Activated CD4-positive, alpha-beta T cell treated with anti-CD3 and anti-CD28 coated beads, Interleukin-2, amount 10 ng/mL, durations not matched to agents 24 days and 14 days (primary cell): ENCODE results near the gene PRR36. TPM values are rescaled to one million over a fixed set of nuclear protein-coding genes. Genes with fewer than 3 reads are reported as not detected.
"Not testable (repeated sequence)": the region's sequence is repeated elsewhere in the genome, so short reads cannot be mapped to it uniquely, and the experiment has no call there.

Source experiments
- DNase-seq: peaks from one replicate; pipeline ENCODE4 v3.0.0; 2022
- H3K27ac Mint-ChIP-seq: one replicate; pipeline ENCODE4 v1.8.0; 2022; ENCODE audit warnings: mild to moderate bottlenecking, mixed read lengths
- H3K27me3 Mint-ChIP-seq: one replicate; pipeline ENCODE4 v1.8.0; 2022; ENCODE audit warnings: mixed read lengths
- H3K36me3 Mint-ChIP-seq: one replicate; pipeline ENCODE4 v1.8.0; 2022; ENCODE audit warnings: low read depth, mild to moderate bottlenecking, mixed read lengths
- H3K4me1 Mint-ChIP-seq: one replicate; pipeline ENCODE4 v1.8.0; 2021; ENCODE audit warnings: mixed read lengths
- H3K4me3 Mint-ChIP-seq: one replicate; pipeline ENCODE4 v1.8.0; 2022; ENCODE audit warnings: mild to moderate bottlenecking, moderate library complexity, mixed read lengths
- H3K9me3 Mint-ChIP-seq: one replicate; pipeline ENCODE4 v1.8.0; 2021; ENCODE audit warnings: mixed read lengths
- intact Hi-C: fragments of 100-400 bp; cut with micrococcal nuclease; formaldehyde crosslinking; loops from one replicate; pipeline ENCODE4 v1.15.1; 2023
- total RNA-seq: library from RNA; stranded (reverse); gene quantifications from 2 replicates; pipeline ENCODE4 v1.2.3, GENCODE V29; 2022

PRR36 gene
- total RNA-seq: 0.21 TPM in 2 replicates

- intact Hi-C loops: no loop called here
- DNase-seq: no peak
- Mint-ChIP-seq H3K27ac (no peak within 1 kb of the TSS), H3K9me3 (peaks cover 9% of the 10 kb centered on the region), H3K4me3 (peak within 1 kb of the TSS; percentile 66), H3K27me3 (peaks cover 40% of the 10 kb centered on the region), H3K36me3 (no peaks in the 10 kb centered on the region), H3K4me1 (peaks cover 19% of the 10 kb centered on the region)
These were observed at the start of gene PRR36 for GRCh38 chr19:7874076-7874896. Gene PRR36 (minus strand): TSS chr19:7874390. CDS start chr19:7873689, 701 bp downstream.

GRCh38 chr19:7923295-7924191, 49.4 kb upstream of the PRR36 start:
- no peak for DNase-seq
- Mint-ChIP-seq H3K4me3 (peak overlapping the region; percentile 6), H3K9me3 (no peaks in the 10 kb centered on the region), H3K4me1 (peaks cover 28% of the 10 kb centered on the region), H3K27me3 (peaks cover 9% of the 10 kb centered on the region), H3K36me3 (peaks cover 17% of the 10 kb centered on the region), H3K27ac (peak overlapping the region; percentile 32)
- intact Hi-C loops: no loop called here

- Mint-ChIP-seq H3K4me3 (no peak overlapping the region), H3K27me3 (peaks cover 15% of the 10 kb centered on the region), H3K9me3 (no peaks in the 10 kb centered on the region), H3K4me1 (peaks cover 30% of the 10 kb centered on the region), H3K27ac (peak overlapping the region; percentile 32), H3K36me3 (peaks cover 15% of the 10 kb centered on the region)
- intact Hi-C loops: no loop called here
- DNase-seq: no peak
These were observed 48.6 kb upstream of the PRR36 start for GRCh38 chr19:7922836-7923195.

- intact Hi-C loops: loop anchor here (1.0 to 2.0 kb wide), 2 partner anchors 69 to 1897 kb away; partner anchors contain the start of gene FBXL12
- Mint-ChIP-seq H3K9me3 (no peaks in the 10 kb centered on the region), H3K4me3 (peak overlapping the region; percentile 52), H3K27me3 (peaks cover 15% of the 10 kb centered on the region), H3K27ac (no peak overlapping the region), H3K36me3 (peaks cover 15% of the 10 kb centered on the region), H3K4me1 (peaks cover 30% of the 10 kb centered on the region)
- DNase-seq: no peak
These were observed 48.0 kb upstream of the PRR36 start for GRCh38 chr19:7921967-7922835.

GRCh38 chr19:7921302-7921966, 47.2 kb upstream of the PRR36 start:
- peaks cover 18% of the 10 kb centered on the region for H3K27me3 Mint-ChIP-seq
- peak overlapping the region; percentile 94 for H3K4me3 Mint-ChIP-seq
- no peak for DNase-seq
- intact Hi-C loops: loop anchor here (1.0 to 2.0 kb wide), 2 partner anchors 68 to 1897 kb away; partner anchors contain the start of gene FBXL12
- peaks cover 15% of the 10 kb centered on the region for H3K36me3 Mint-ChIP-seq
- H3K27ac Mint-ChIP-seq: peak overlapping the region; percentile 98
- H3K9me3 Mint-ChIP-seq: no peaks in the 10 kb centered on the region
- peaks cover 28% of the 10 kb centered on the region for H3K4me1 Mint-ChIP-seq

GRCh38 chr19:7920519-7921301, 46.5 kb upstream of the PRR36 start:
- peaks cover 21% of the 10 kb centered on the region for H3K27me3 Mint-ChIP-seq
- intact Hi-C loops: loop anchor here (1.0 to 2.0 kb wide), 5 partner anchors 17 to 1898 kb away; partner anchors contain the start of genes FBXL12, MAP2K7 and TIMM44
- no peaks in the 10 kb centered on the region for H3K9me3 Mint-ChIP-seq
- DNase-seq: peak; percentile 98
- H3K27ac Mint-ChIP-seq: peak overlapping the region; percentile 98
- H3K4me3 Mint-ChIP-seq: peak overlapping the region; percentile 94
- peaks cover 27% of the 10 kb centered on the region for H3K4me1 Mint-ChIP-seq
- peaks cover 15% of the 10 kb centered on the region for H3K36me3 Mint-ChIP-seq

GRCh38 chr19:7919610-7920518, 45.7 kb upstream of the PRR36 start, which contains the start of gene SNAPC2:
Gene SNAPC2 (plus strand): TSS chr19:7920338. CDS start chr19:7920367, 29 bp downstream.
- Mint-ChIP-seq H3K4me1 (peaks cover 28% of the 10 kb centered on the region), H3K27me3 (peaks cover 28% of the 10 kb centered on the region), H3K27ac (peak within 1 kb of the TSS; percentile 98), H3K36me3 (peaks cover 15% of the 10 kb centered on the region), H3K4me3 (peak within 1 kb of the TSS; percentile 94), H3K9me3 (no peaks in the 10 kb centered on the region)
- intact Hi-C loops: loop anchor here (1.0 to 5.0 kb wide), 5 partner anchors 17 to 1899 kb away; partner anchors contain the start of genes FBXL12, MAP2K7 and TIMM44
- peak; percentile 99 for DNase-seq

- H3K36me3 Mint-ChIP-seq: peaks cover 20% of the 10 kb centered on the region
- DNase-seq: peak; percentile 59
- no peaks in the 10 kb centered on the region for H3K9me3 Mint-ChIP-seq
- peak overlapping the region; percentile 94 for H3K4me3 Mint-ChIP-seq
- H3K27ac Mint-ChIP-seq: no peak overlapping the region
- H3K4me1 Mint-ChIP-seq: peaks cover 26% of the 10 kb centered on the region
- intact Hi-C loops: loop anchor here (5.0 kb wide), 1 partner anchor 722 kb away; no protein-coding TSS in a partner anchor
- peaks cover 29% of the 10 kb centered on the region for H3K27me3 Mint-ChIP-seq
These were observed 44.6 kb upstream of the PRR36 start for GRCh38 chr19:7918615-7919421.

- not testable (repeated sequence) for DNase-seq, H3K9me3 Mint-ChIP-seq, H3K27ac Mint-ChIP-seq
- intact Hi-C loops: loop anchor here (5.0 kb wide), 1 partner anchor 721 kb away; no protein-coding TSS in a partner anchor
- Mint-ChIP-seq H3K27me3 (peaks cover 29% of the 10 kb centered on the region), H3K36me3 (peaks cover 19% of the 10 kb centered on the region), H3K4me3 (peak overlapping the region; percentile 75), H3K4me1 (peaks cover 26% of the 10 kb centered on the region)
These were observed 43.9 kb upstream of the PRR36 start for GRCh38 chr19:7918062-7918614.

- peaks cover 21% of the 10 kb centered on the region for H3K36me3 Mint-ChIP-seq
- H3K27ac Mint-ChIP-seq: peak overlapping the region; percentile 45
- H3K9me3 Mint-ChIP-seq: no peaks in the 10 kb centered on the region
- peaks cover 29% of the 10 kb centered on the region for H3K4me1 Mint-ChIP-seq
- intact Hi-C loops: loop anchor here (5.0 kb wide), 1 partner anchor 720 kb away; no protein-coding TSS in a partner anchor
- H3K27me3 Mint-ChIP-seq: peaks cover 29% of the 10 kb centered on the region
- H3K4me3 Mint-ChIP-seq: peak overlapping the region; percentile 85
- DNase-seq: peak; percentile 89
These were observed 43.3 kb upstream of the PRR36 start for GRCh38 chr19:7917267-7918061.
